SKM-1 (cell line): ENCODE data around the gene DARS1.

Experiments
- DNase-seq: peaks from one replicate; lab custom pipeline; 2025; ENCODE audit not compliant: unreplicated experiment; lab: John Stamatoyannopoulos, UW

The DARS1 gene

DNA sequence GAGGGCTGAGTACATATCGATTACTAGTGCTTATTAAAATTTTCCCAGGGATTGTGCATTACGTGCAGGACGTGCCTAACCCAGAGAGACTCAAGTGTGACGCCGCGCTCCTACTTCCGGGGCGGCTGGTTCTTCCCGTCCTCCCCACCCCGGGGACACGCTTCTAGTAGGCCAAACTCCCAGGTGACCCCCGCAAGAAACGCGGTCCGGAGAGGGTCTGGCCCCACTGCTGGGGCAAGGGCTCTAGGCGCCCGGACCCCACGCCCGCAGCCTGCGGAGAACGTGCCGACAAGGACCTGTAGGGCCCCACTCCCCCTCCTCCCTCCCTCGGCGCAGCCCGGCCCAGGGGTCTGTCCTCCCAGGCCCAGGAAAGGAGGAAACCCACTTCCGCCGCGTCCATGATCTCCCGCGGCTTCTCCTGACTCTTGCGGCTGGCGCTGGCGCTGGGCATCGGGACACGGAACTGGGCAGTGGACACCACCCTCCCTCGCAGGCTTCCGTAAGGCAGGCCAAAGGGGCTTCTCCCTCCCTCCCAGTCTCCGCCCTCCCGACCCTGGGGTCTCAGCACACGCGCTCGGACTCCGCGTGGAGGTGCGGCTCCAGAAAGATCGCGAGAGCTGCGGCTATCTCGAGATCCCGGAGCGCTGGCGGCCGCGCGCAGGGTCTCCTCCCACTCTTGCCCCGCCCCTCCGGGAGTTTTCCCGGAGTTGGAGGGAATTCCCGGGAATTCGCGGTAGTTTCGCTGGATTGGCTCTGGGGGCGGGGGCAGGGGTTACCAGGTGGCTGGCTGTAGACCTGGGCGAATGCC, at the start of gene DARS1:
Gene DARS1, minus strand, starts transcription at position 609 of the 808 bp plus-strand sequence. Its CDS starts 158 bp downstream, at position 451.
- DNase-seq = peak; percentile 73

- no peak for DNase-seq
Observed at GRCh38 chr2:136034629-136035028, 49.2 kb upstream of the DARS1 start.

DNA sequence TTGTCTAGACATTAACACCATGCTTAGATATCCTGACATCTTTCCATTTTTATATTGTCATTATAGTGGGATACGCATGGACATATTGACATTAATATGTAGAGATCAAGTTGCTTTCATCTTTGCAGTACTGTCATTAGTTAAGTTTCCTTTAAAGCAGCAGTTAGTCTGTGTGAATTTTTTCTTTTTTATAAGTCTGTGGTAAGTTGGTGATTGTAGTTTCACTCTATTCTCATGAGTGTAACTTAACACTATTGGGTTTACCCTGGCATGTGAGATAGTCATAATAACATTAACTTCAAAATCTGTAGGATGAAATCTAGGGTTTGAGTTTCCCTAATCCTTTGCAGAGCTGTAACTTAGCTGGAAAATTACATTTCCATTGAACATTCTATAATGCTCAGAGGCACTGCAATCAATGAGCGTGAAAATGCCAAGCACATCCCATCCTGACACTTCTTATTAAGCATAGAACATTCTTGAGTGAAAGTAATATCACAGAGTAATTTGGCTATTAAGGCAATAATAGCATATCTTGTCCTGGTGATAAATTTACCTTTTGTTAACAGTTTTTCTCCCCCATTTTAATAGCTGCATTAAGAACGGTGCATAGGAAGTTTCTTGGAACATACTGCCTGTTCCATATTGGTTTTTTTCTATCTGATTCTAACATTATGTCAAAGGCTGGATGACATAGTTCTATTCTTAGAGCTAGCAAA, 47.5 kb upstream of the DARS1 start:
- DNase-seq = no peak

GRCh38 chr2:136032192-136032591, 46.8 kb upstream of the DARS1 start:
- DNase-seq = no peak

- no peak for DNase-seq
Observed at GRCh38 chr2:136031711-136032110, 46.3 kb upstream of the DARS1 start.

DNA sequence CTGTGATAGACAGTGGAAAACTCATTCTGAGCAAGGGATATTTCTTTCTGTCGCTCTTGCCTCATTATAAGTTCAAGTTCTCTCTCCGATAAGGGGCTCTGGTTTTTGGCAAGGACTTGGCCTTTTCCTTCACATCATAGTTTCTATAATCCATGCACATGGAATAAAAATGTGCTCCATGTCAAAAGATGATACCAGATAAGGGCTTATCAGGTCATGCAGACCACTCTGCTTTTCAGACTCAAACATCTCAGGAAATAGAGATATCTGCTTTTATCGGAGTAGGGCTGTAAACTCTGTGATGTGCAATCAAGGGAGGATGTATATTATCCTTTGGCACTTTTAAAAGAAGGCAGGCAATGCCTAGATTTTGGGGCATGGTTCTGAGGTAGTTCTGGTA, 45.0 kb upstream of the DARS1 start:
- no peak for DNase-seq

GRCh38 chr2:136029149-136029548, 43.7 kb upstream of the DARS1 start:
- no peak for DNase-seq

DNA sequence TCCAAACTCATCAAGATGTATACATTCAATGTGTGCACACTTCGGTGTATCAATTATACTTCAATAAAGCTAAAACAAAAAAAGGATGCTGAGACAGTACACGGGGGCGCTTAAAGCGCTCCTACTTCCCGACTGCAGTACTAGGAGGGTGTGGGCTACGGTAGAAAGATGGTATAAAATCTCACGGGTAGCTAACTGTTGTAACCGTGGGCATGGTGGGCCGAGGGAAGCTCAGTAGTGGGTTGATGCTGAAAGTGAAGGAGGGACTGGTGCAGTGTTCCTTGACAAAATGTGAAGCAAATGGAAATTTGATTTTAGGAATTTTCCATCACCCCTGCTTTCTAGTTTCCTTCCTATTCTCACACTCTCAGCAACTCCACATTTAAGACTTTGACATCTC, 42.6 kb upstream of the DARS1 start:
- no peak for DNase-seq

- DNase-seq = no peak
Observed at GRCh38 chr2:136027112-136027511, 41.7 kb upstream of the DARS1 start.

DNA sequence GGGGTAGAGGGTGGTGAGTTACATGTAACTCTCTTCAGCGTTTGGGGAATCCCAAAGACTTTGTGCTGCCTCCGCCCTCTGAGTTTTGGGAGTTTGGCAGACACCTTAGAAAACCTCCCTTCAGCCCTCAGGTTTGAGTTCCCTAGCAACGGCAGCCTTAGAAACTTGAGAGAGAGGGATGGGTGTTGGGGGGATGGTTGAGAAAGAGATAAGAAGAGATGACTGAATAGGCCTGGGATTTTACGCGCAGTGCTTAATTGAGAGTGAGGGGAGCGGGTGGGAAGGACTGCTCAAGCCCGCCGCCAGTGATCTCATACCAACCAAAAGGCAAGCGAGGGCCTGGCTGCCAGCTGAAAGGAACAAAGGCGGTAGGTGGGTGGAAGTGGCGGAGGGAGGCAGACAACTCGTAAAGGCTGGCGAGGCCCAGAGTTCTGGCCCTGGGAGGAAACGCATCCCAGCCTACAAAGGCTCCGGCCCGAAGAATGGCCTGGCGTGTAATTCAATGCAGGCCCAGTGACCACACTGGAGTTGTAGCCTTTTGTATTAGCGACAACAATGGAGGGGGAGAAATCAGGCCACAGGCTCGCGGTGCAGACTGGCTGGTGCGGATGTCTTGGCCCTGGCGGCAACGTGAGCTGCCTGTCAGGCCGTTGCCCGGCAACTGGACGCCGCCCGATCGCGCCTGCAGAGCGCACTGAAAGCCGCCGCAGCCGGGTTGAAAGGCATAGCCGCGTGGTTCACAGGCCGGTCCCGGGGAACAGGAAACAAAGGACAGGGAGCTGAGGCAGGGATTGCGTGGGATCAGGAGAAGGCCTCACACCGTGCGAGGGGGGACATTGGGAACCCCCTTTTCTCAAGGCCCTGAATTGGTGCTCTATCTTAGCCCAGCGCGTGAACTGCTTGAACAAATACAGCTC, 39.9 kb upstream of the DARS1 start:
- no peak for DNase-seq

DNA sequence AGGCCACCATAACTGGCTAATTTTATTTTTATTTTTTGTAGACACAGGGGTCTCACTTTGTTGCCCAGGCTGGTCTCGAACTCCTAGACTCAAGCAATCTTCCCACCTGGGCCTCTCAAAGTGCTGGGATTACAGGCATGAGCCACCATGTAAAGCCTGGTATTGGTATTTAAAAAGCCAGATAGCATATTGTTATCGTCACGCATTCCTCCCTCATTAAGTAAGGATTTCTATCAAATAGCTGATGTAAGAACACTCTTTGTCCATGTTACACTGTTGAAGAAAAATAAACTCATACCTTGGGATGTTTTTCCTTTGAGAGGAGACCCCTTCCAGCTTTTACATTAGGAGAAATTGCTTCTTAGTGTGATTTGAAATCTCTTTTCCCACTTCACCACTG, 39.2 kb upstream of the DARS1 start:
- no peak for DNase-seq

DNA sequence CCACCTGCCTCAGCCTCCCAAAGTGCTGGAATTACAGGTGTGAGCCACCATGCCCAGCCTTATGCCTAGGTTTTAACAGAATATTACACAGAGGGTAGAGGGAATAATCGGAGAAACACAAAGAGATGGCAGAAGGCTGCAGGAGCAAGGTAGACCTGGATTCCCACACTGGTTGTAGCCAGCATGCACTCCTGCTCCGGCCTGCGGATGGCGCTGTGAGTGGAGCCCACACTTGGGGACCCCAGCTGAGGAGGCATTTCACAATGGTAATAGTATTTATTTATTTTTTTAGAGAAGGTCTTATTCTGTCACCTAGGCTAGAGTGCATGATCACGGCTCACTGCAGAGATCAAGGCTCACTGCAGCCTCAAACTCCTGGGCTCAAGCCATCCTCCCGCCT, 38.8 kb upstream of the DARS1 start:
- no peak for DNase-seq

DNA sequence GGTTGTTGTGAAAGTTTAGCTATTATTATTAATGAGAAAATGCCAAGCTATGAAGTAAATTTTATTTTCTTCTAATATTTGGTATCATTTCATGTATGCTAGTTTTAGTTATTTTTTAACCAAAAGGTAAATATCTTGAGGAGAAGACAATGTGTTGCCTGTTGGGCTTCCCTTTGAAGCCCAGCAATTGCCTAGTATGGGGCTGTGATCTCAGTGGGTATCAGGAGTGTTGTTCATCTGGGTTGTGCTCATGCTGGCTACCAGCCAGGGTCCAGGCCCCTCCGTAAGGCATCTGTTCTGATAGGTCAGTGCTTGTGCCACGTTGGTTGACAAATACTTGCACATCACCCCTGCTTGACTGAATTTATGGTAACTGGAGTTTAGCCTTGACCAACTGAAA, 38.0 kb upstream of the DARS1 start:
- DNase-seq = no peak

DNA sequence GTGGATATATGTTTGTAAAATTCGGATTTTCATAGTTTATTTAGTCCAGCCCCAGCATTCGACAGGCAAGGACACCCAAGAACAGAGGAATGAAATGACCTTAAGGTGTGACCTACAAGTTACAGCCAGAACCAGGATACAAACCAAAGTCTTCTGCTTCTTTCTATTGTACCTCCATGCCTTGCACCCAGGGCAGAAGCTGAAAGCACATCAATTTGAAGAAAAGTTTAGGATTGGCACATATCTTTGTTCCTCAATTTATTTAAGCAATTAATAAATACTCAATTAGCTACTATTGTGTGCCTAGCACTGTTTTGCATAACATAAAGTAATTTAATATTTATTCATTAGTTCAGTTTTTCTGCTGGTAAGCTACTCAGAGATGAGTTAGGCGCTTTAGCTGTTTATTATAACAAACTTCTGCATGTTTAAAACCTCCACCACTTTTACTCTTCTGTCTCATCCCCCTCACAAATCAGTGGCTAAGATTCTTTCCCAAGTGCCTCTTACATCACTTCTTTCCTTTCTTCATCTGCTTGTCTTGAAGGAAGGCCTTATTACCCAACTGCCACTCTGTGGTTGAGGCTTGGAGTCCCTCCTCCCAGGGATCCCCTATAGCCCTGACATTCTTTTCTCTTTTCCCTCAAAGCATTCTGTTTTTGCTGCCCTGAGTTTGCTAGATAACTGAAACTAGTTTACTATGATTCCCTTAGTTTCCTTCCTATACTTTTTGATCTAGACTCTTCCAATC, 37.1 kb upstream of the DARS1 start:
- peak; percentile 98 for DNase-seq

- DNase-seq = no peak
Observed at GRCh38 chr2:136021976-136022375, 36.5 kb upstream of the DARS1 start.

DNA sequence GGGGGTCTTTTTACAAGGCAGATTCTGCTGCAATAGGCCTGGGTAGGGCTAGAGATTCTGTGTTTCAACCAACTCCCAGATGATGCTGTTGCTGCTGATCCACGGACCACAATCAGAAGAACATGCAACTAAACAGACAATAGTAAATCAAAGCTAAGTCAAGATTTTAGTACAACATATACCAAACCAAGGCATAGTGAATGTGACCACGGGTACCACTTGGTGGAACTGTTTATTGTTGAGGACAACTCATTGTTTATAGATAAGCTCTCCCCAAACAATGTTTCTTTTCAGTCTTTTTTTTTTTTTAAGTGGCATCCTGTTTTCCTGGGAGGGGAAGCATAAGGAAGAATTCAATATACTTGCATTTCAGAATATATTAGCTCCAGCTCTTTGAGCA, 36.0 kb upstream of the DARS1 start:
- no peak for DNase-seq

- peak; percentile 38 for DNase-seq
Observed at GRCh38 chr2:136020831-136021230, 35.4 kb upstream of the DARS1 start.

DNA sequence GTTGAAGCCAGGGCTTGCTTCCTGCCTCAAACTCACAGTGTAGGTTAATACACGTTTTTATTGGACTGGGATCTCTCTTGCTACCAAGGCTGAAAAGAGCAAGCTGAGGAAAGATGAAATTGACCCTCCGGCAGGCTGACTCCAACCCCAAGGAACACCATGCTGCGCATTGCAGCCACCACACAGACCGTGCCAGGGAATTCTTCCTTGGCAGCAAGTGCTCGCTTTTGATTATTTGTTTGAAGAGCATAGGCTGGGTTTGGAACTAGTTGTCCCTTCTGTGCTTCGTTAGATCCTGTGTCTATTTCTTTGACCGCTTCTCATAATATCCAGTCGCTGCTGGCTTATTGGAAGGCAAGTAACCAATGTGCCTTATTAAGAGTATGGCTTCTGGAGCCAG, 34.4 kb upstream of the DARS1 start:
- no peak for DNase-seq

- no peak for DNase-seq
Observed at GRCh38 chr2:136019306-136019705, 33.9 kb upstream of the DARS1 start.

DNA sequence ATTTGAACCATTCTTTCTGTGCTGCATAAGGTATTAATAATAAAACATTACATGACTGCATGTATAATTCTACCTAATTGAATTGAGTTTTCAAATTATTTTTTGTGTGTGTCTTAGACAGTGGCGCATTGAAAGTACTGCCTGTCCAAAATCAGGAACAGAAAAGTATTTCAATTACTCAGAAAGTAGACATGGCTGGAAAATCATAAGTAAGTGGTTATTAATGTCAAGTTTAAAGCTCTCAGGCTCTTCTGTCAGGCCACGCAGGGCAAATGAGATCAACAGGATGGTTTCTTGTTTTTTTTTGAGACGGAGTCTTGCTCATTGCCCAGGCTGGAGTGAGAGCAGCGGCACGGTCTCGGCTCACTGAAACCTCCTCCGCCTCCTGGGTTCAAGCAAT, 32.4 kb upstream of the DARS1 start:
- DNase-seq = no peak

GRCh38 chr2:136016836-136017235, 31.4 kb upstream of the DARS1 start:
- DNase-seq = no peak
